22Rv1 (cell line): ENCODE measurements around the gene LMO3.

ENCODE experiments used
- CTCF ChIP-seq: fragments of 450-650 bp; IDR thresholded peaks from 2 replicates; pipeline ENCODE4 v1.5.1; 2017; ENCODE audit warnings: mild to moderate bottlenecking
- ZFX ChIP-seq: fragments of 450-650 bp; IDR thresholded peaks from 2 replicates; pipeline ENCODE4 v1.6.1; 2017; ENCODE audit warnings: antibody characterized with exemption, borderline replicate concordance

GRCh38 chr12:16602412-16602811 is 3.5 kb downstream of the LMO3 start:
- TF ChIP-seq CTCF (no peak), ZFX (no peak)
